Activated T-cell treated with anti-CD3 and anti-CD28 coated beads, Interleukin-2, amount 50 U/mL, for 4 hours (primary cell): ENCODE data around the gene PSMC1. TPM values are rescaled to one million over a fixed set of nuclear protein-coding genes. Genes with fewer than 3 reads are reported as not detected.
A peak's percentile ranks its signal among the peaks of the same experiment; 100 is the strongest.

Experiments
- ATAC-seq, 2 donors: fragments of 200-7000 bp; cut with Tn5 transposase; one replicate each; pipeline ENCODE4 v1.10.0; 2021
- DNase-seq: peaks from one replicate; pipeline ENCODE4 v3.0.0-alpha.2; 2020
- H3K27me3 Mint-ChIP-seq: one replicate; pipeline ENCODE4 v1.8.0; 2021; ENCODE audit warnings: low read depth, mixed read lengths
- H3K36me3 Mint-ChIP-seq: one replicate; pipeline ENCODE4 v1.8.0; 2022; ENCODE audit warnings: mixed read lengths; ENCODE audit not compliant: insufficient read depth
- H3K4me1 Mint-ChIP-seq: one replicate; pipeline ENCODE4 v1.8.0; 2021; ENCODE audit warnings: low read depth, mixed read lengths
- H3K4me3 Mint-ChIP-seq: one replicate; pipeline ENCODE4 v1.8.0; 2021; ENCODE audit warnings: mild to moderate bottlenecking, moderate library complexity, mixed read lengths
- H3K9me3 Mint-ChIP-seq: one replicate; pipeline ENCODE4 v1.8.0; 2021; ENCODE audit warnings: mixed read lengths
- total RNA-seq, 3 donors: library from RNA; stranded (reverse); gene quantifications; one replicate each; pipeline ENCODE4 v1.2.1, GENCODE V29; 2021

The PSMC1 gene
- total RNA-seq, 3 donors from 2014 or later = 224 to 239 (median 227) TPM

- DNase-seq = no peak
- peaks cover 41% of the 10 kb centered on the region for H3K36me3 Mint-ChIP-seq
- H3K9me3 Mint-ChIP-seq = no peaks in the 10 kb centered on the region
- no peaks in the 10 kb centered on the region for H3K27me3 Mint-ChIP-seq
- no peak overlapping the region for H3K4me3 Mint-ChIP-seq
- H3K4me1 Mint-ChIP-seq = peaks cover 9% of the 10 kb centered on the region
- no peak for ATAC-seq
Measured at GRCh38 chr14:90301668-90302090, 45.3 kb downstream of the PSMC1 start.

- peaks cover 9% of the 10 kb centered on the region for H3K4me1 Mint-ChIP-seq
- H3K36me3 Mint-ChIP-seq = peaks cover 43% of the 10 kb centered on the region
- ATAC-seq (no peak), DNase-seq (no peak)
- no peaks in the 10 kb centered on the region for H3K9me3 Mint-ChIP-seq
- no peak overlapping the region for H3K4me3 Mint-ChIP-seq
- H3K27me3 Mint-ChIP-seq = no peaks in the 10 kb centered on the region
Measured at GRCh38 chr14:90302529-90303303, 46.4 kb downstream of the PSMC1 start.

- Mint-ChIP-seq H3K27me3 (no peaks in the 10 kb centered on the region), H3K36me3 (peaks cover 43% of the 10 kb centered on the region), H3K4me3 (no peak overlapping the region)
Measured at GRCh38 chr14:90303473-90303872, 47.1 kb downstream of the PSMC1 start.

GRCh38 chr14:90304502-90304901 is 48.1 kb downstream of the PSMC1 start:
- Mint-ChIP-seq H3K4me3 (no peak overlapping the region), H3K36me3 (peaks cover 43% of the 10 kb centered on the region), H3K27me3 (no peaks in the 10 kb centered on the region), H3K9me3 (no peaks in the 10 kb centered on the region), H3K4me1 (peaks cover 9% of the 10 kb centered on the region)
- DNase-seq (no peak), ATAC-seq (no peak)

More at GRCh38 chr14:90303473-90303872, 47.1 kb downstream of the PSMC1 start:
- ATAC-seq (no peak), DNase-seq (no peak)
- peaks cover 9% of the 10 kb centered on the region for H3K4me1 Mint-ChIP-seq
- no peaks in the 10 kb centered on the region for H3K9me3 Mint-ChIP-seq

DNA sequence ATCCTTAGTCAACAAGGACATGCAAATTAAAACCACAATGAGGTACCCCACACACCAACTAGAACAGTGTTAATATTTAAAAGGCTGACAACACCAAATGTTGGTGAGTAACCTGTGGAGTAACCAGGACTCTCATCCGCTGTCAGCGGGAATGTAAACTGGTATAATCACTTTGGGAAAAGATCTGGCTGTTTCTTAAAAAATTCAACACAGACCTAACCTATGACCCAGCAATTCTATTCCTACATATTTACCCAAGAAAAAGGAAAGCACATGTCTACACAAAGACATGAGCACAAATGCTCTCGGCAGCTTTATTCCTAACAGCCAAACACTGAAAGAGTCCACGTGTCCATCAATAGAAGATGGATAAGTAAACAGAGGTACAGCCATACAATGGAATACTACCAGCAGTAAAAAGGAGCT is 48.8 kb downstream of the PSMC1 start:
- H3K9me3 Mint-ChIP-seq = no peaks in the 10 kb centered on the region
- no peak for DNase-seq
- peaks cover 9% of the 10 kb centered on the region for H3K4me1 Mint-ChIP-seq
- H3K36me3 Mint-ChIP-seq = peaks cover 48% of the 10 kb centered on the region
- H3K4me3 Mint-ChIP-seq = no peak overlapping the region
- no peak for ATAC-seq
- no peaks in the 10 kb centered on the region for H3K27me3 Mint-ChIP-seq

GRCh38 chr14:90308561-90308960 is 52.2 kb downstream of the PSMC1 start:
- H3K4me3 Mint-ChIP-seq = no peak overlapping the region
- DNase-seq = no peak
- no peaks in the 10 kb centered on the region for H3K27me3 Mint-ChIP-seq
- no peak for ATAC-seq
- H3K9me3 Mint-ChIP-seq = no peaks in the 10 kb centered on the region
- H3K36me3 Mint-ChIP-seq = peaks cover 60% of the 10 kb centered on the region
- no peaks in the 10 kb centered on the region for H3K4me1 Mint-ChIP-seq

DNA sequence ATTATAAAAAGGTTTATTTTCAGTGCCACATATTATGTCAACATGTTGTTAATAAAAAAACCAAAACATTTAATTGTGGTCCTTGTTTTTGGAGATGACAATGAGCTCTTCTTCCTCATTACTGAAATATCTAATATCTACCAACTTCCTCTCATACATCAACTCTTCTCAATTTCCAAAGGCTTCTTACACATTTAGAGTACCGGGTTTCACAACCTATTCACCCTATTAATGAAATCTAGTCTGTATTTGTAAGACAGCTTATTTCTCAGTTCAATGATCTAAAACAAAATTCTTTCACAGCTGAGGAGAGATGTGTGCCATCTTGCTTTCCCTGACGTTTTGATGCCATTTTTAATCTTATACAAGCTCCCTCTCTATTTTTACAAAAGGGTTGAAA is 60.9 kb downstream of the PSMC1 start:
- no peaks in the 10 kb centered on the region for H3K27me3 Mint-ChIP-seq
- peaks cover 6% of the 10 kb centered on the region for H3K9me3 Mint-ChIP-seq
- H3K4me1 Mint-ChIP-seq = peaks cover 18% of the 10 kb centered on the region
- ATAC-seq = no peak
- H3K36me3 Mint-ChIP-seq = peaks cover 44% of the 10 kb centered on the region
- DNase-seq = no peak
- H3K4me3 Mint-ChIP-seq = no peak overlapping the region

GRCh38 chr14:90318016-90318415 is 61.7 kb downstream of the PSMC1 start:
- Mint-ChIP-seq H3K4me1 (peaks cover 18% of the 10 kb centered on the region), H3K9me3 (peaks cover 6% of the 10 kb centered on the region), H3K4me3 (no peak overlapping the region), H3K27me3 (no peaks in the 10 kb centered on the region), H3K36me3 (peaks cover 41% of the 10 kb centered on the region)
- ATAC-seq = no peak
- DNase-seq = no peak

DNA sequence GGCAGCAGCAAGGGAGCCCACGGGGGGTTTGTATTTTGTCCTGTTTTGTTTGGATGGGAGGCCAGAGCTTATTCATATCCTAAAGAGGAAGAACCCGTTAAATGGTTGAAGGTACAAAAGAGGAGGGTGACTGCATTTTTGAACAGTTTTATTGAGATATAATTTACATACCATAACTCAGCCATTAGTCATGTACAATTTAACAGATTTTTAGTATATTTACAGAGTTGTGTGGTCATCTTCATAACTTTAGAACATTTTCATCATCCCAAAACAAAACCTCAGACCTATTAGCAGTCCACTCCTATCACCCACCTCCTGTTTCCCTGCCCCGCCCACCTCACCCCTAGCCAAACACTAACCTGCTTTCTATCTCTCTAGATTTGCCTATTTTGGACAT is 62.8 kb downstream of the PSMC1 start:
- peaks cover 37% of the 10 kb centered on the region for H3K36me3 Mint-ChIP-seq
- no peaks in the 10 kb centered on the region for H3K27me3 Mint-ChIP-seq
- peaks cover 22% of the 10 kb centered on the region for H3K4me1 Mint-ChIP-seq
- peaks cover 6% of the 10 kb centered on the region for H3K9me3 Mint-ChIP-seq
- DNase-seq (no peak), ATAC-seq (no peak)
- H3K4me3 Mint-ChIP-seq = no peak overlapping the region

DNA sequence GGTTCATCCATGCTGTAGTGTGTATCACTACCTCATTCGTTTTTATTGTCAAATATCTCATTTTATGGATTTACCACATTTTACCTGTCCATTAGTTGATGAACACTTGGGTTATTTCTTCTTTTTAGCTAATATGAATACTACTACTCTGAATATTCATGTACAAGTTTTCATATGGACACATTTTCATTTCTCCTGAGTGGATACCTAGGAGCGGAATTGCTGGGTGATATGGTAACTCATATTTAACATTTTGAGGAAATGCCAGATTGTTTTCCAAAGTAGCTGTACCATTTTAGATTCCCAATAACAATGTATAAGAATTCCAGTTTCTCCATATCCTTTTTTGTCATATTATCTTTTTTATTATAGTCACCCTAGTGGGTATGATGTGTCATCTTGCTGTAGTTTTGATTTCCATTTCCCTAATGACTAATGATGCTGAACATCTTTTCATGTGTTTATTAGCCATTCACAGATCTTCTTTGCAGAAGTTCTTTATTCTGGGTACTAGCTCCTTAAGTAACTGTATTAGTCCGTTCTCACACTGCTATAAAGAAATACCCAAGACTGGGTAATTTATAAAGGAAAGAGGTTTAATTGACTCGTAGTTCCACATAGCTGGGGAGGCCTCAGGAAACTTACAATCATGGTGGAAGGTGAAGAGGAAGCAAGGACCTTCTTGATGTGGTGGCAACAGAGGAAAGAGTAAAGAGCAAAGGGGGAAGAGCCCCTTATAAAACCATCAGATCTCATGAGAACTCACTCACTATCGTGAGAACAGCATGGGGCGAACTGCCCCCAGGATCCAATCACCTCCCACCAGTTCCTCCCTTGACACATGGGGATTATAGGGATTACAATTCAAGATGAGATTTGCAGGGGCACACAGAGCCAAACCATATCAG is 63.5 kb downstream of the PSMC1 start:
- Mint-ChIP-seq H3K36me3 (peaks cover 37% of the 10 kb centered on the region), H3K4me3 (no peak overlapping the region), H3K9me3 (peaks cover 6% of the 10 kb centered on the region), H3K27me3 (no peaks in the 10 kb centered on the region), H3K4me1 (peaks cover 22% of the 10 kb centered on the region)
- DNase-seq (no peak), ATAC-seq (peak; percentile 83 to 90)

- Mint-ChIP-seq H3K27me3 (no peaks in the 10 kb centered on the region), H3K36me3 (peaks cover 30% of the 10 kb centered on the region), H3K4me3 (no peak overlapping the region), H3K4me1 (peaks cover 24% of the 10 kb centered on the region), H3K9me3 (peaks cover 6% of the 10 kb centered on the region)
- no peak for DNase-seq
- ATAC-seq = no peak
Measured at GRCh38 chr14:90321891-90322290, 65.5 kb downstream of the PSMC1 start.

Other genes starting within 250 kb of the PSMC1 start
- gene KCNK13, start 194.6 kb upstream of the PSMC1 start, total RNA-seq = not detected
- 10 to 100 TPM; 18.8 to 26.0 (median 23.8) TPM for gene NRDE2, start 75.4 kb downstream of the PSMC1 start, total RNA-seq
- gene CALM1, start 140.5 kb downstream of the PSMC1 start, total RNA-seq = 100 to 1,000 TPM; 406 to 439 (median 417) TPM